Skeletal muscle cell (primary cell): ENCODE results near the gene CBX8.

Experiments
- DNase-seq: peaks from one replicate; pipeline ENCODE4 v3.0.0-alpha.2; 2010; ENCODE audit warnings: low read depth
- H3K4me3 ChIP-seq: 2 replicates; pipeline ENCODE4 v1.5.1; 2011; ENCODE audit warnings: low read depth, mild to moderate bottlenecking, control low read depth, low read length, moderate library complexity

The CBX8 gene

DNA sequence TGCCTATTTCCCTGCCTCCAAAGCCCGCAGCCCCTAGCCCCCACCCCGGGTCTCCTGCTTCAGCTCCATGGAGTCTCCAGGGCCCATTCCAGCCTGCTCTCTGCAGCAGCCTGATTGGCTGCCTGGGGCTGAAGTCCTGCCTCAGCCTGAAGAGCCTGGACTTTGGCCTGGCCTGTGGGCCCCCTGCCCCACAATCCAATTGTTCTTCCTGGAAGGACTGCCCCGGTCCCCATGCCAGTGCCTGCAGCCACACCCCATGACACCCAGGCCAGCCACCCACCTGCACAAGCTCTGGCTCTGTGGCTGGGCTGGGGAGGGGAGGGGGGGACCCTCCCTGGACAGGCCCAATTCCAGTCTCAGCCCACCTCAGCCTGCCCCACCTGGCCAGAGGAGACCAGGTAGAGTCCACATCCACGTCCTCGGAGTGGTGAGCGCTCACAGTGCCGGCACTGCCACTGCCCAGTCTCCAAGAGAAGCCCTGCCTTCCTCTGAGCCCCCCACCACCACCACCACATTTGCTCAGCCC is 53.9 kb downstream of the CBX8 start:
- H3K4me3 ChIP-seq = no peak overlapping the region
- DNase-seq = no peak

GRCh38 chr17:79742589-79742918 is 54.3 kb downstream of the CBX8 start:
- no peak for DNase-seq
- no peak overlapping the region for H3K4me3 ChIP-seq
